ENCODE results near the gene H6PD.

- TF ChIP-seq PRDM1 (tag by site-specific recombination; IDR thresholded peaks at IDR 0.05) (no peak), ZFP3 (tag by site-specific recombination; IDR thresholded peaks at IDR 0.05; ENCODE audit: low read depth) (no peak), ZNF248 (tag by site-specific recombination; IDR thresholded peaks at IDR 0.05) (no peak), CTCF (tag by site-specific recombination; IDR thresholded peaks at IDR 0.05) (no peak), REST (tag by site-specific recombination; IDR thresholded peaks at IDR 0.05) (no peak), ZEB2 (tag by site-specific recombination; IDR thresholded peaks at IDR 0.05) (no peak), ZNF830 (tag by site-specific recombination; IDR thresholded peaks at IDR 0.05; ENCODE audit: low read depth) (no peak), ZNF76 (tag by site-specific recombination; IDR thresholded peaks at IDR 0.05; ENCODE audit: borderline replicate concordance, low read depth) (no peak), KLF17 (tag by site-specific recombination; IDR thresholded peaks at IDR 0.05) (no peak), ZNF529 (tag by site-specific recombination; IDR thresholded peaks at IDR 0.05; ENCODE audit: insufficient replicate concordance) (no peak), ZNF621 (tag by site-specific recombination; IDR thresholded peaks at IDR 0.05) (no peak), HOXA7 (CRISPR knock-in tag; IDR thresholded peaks at IDR 0.05; ENCODE audit: borderline replicate concordance) (no peak), ZNF133 (tag by site-specific recombination; IDR thresholded peaks at IDR 0.05) (no peak)
These were observed 52.0 kb downstream of the H6PD start for GRCh38 chr1:9286556-9286955.
